ENCODE data around the gene PHACTR1. TPM values are rescaled to one million over a fixed set of nuclear protein-coding genes. Genes with fewer than 3 reads are reported as not detected.

The PHACTR1 gene
- total RNA-seq, 4 donors from 2014 or later, result 12.6 to 17.7 (median 17.1) TPM

DNA sequence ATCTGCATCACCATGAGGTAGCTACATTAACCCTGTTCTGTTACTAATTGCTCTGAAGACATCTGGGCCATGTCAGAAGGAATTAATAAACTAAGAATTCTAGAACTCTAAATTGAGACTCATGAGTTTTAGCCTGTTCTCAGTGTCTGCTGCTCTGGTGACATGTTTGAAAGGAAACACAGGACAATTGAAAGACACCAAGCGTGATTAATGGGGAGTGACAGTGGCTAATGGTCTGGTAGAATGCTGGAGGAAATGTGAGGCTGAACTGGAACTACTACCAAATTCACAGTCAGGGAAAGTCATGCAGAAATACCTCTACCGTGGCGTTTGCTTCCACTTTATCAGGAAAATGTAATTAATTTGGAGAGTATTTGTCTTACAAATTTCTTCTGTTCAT is 471.7 kb downstream of the PHACTR1 start:
- no peak for DNase-seq (ENCODE audit: low spot score)
- TF ChIP-seq, protein P1, sequence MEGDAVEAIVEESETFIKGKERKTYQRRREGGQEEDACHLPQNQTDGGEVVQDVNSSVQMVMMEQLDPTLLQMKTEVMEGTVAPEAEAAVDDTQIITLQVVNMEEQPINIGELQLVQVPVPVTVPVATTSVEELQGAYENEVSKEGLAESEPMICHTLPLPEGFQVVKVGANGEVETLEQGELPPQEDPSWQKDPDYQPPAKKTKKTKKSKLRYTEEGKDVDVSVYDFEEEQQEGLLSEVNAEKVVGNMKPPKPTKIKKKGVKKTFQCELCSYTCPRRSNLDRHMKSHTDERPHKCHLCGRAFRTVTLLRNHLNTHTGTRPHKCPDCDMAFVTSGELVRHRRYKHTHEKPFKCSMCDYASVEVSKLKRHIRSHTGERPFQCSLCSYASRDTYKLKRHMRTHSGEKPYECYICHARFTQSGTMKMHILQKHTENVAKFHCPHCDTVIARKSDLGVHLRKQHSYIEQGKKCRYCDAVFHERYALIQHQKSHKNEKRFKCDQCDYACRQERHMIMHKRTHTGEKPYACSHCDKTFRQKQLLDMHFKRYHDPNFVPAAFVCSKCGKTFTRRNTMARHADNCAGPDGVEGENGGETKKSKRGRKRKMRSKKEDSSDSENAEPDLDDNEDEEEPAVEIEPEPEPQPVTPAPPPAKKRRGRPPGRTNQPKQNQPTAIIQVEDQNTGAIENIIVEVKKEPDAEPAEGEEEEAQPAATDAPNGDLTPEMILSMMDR (IDR thresholded peaks at IDR 0.05), result no peak
- no peak for ATAC-seq (ENCODE audit: low FRiP score)

DNA sequence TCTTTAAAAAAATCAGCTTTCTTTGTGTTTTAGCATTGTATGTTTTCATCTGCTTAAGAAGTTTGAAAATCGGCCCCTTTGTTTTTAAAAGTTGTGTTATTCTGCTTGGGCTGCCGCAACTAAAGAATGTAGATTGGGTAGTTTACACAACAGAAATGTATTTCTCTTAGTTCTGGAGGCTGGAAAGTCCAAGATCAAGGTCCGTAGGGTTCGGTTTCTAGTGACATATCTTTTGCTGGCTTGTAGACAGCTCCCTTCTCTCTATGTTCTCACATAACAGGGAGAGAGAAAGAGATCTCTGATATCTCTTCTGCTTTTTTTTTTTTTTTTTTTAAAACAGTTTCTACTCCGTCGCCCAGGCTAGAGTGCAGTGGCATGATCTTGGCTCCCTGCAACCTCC is 473.1 kb downstream of the PHACTR1 start:
- ATAC-seq (ENCODE audit: low FRiP score) (no peak), DNase-seq (ENCODE audit: low spot score) (no peak)
- TF ChIP-seq, protein P1 (IDR thresholded peaks at IDR 0.05), result no peak

DNA sequence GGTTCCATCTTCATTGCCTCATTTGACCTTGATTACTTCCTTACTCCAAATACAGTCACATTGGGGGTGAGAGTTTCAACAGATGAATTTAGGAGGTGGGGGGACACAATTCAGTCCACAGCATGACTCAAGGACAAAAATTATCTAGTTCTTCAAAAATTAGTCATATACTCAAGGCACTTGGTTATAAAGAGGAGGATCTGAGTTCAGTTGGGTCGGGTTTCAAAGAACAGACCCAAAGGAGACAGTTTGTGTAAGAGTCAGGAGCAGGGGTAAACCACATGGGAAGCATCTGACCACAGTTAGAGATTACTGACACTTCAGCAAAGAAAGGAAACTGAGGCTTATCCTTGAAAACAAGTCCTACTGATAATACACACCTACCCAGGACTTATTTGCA is 473.8 kb downstream of the PHACTR1 start:
- no peak for DNase-seq (ENCODE audit: low spot score)
- TF ChIP-seq, protein P1 (IDR thresholded peaks at IDR 0.05), result no peak

DNA sequence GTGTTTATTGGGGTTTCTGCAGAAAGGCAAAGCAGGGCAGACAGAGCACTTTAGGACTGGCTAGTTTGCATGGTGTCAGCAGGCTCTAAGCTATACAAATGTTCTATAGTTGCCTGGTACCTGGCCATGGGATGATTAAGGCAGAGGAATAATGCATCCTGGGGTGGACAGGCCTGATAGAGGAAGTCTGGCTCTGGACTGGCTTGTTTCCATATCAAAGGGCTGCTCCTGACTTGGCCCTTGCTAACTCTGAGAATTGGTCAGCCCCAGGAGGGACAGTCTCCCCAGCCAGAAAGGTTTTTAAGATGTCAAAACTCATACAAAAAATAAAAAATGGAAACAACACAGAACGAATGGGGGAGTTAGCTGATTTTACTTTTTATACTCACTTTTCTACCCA is 474.9 kb downstream of the PHACTR1 start:
- no peak for ATAC-seq (ENCODE audit: low FRiP score)
- TF ChIP-seq, protein P1 (IDR thresholded peaks at IDR 0.05), result no peak
- no peak for DNase-seq (ENCODE audit: low spot score)

More for the DNA sequence above, 473.8 kb downstream of the PHACTR1 start:
- no peak for ATAC-seq (ENCODE audit: low FRiP score)

DNA sequence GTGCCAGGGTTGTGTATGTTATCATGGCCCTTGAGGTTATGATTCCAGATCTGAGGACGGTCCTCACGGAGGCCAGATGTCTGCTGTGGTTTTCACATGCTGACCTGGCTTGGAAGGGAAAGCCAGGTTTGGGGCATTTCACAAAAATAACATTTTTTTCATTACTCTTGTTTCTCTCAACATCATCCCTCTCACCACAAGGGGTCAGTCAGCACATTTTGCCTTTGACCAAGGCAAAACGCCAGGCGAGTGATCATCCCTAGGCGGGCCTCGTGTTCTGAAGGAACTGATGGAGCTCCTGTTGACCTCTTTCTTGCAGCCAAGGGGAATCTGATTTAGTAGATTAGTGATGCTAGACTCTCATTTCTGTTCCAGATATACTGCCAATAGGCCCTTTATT is 478.3 kb downstream of the PHACTR1 start:
- no peak for ATAC-seq (ENCODE audit: low FRiP score)
- TF ChIP-seq, protein P1 (IDR thresholded peaks at IDR 0.05), result peak in 1 of 3 donors; percentile 16
- DNase-seq (ENCODE audit: low spot score), result no peak

DNA sequence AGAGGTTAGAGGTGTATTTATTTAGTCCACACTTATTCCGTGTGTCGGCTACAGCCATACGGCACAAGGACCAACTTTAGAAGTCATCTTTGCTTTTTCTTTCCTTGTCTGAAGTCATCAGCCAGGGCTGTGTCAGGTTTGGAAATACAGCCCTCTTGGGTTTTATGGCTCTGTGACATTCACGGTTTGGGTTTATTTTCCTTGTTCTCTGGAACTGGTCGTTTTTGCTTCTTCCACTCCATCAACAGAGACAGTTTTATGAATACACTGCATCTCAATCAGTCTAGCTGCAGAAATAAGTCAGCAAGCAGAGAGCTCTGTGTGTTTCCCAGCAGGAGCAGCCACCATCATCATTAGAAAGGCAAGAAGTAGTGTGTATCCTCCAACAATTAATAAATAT is 479.2 kb downstream of the PHACTR1 start:
- TF ChIP-seq, protein P1 (IDR thresholded peaks at IDR 0.05), result no peak
- ATAC-seq (ENCODE audit: low FRiP score) (no peak), DNase-seq (ENCODE audit: low spot score) (no peak)

DNA sequence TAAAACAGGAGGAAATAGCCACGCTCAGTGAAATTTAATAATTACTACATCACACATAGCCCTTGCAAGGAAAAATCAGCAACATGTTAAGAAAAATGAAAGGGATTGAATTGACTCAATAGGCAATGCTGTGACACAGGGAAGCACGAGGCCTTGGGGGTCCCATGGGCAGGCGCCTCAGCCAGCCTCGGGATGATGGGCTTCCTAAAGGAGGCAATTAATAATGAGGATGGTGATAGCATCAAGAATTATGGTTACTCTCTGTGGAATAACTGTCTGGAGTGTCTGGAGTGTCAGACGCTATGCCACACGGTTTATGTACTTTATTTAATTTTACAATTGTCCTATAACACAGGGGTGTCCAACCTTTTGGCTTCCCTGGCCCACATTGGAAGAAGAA is 481.6 kb downstream of the PHACTR1 start:
- TF ChIP-seq, protein P1 (IDR thresholded peaks at IDR 0.05), result no peak
- ATAC-seq (ENCODE audit: low FRiP score) (no peak), DNase-seq (ENCODE audit: low spot score) (no peak)
